Colonic mucosa (tissue), 4 donors: Measurements from ENCODE around the gene KLHL2. TPM values are rescaled to one million over a fixed set of nuclear protein-coding genes. Genes with fewer than 3 reads are reported as not detected.
"Not testable (repeated sequence)": the region's sequence is repeated elsewhere in the genome, so short reads cannot be mapped to it uniquely, and the experiment has no call there.

Source experiments
- DNase-seq: peaks from one replicate; pipeline ENCODE4 v3.0.0-alpha.2; 2020
- H3K27ac ChIP-seq: fragments of 200-600 bp; one replicate; pipeline ENCODE4 v1.8.0; 2021
- H3K27me3 ChIP-seq: fragments of 200-600 bp; one replicate; pipeline ENCODE4 v1.8.0; 2021
- H3K36me3 ChIP-seq: fragments of 200-600 bp; one replicate; pipeline ENCODE4 v1.8.0; 2021
- H3K4me1 ChIP-seq: fragments of 200-600 bp; one replicate; pipeline ENCODE4 v1.8.0; 2021; ENCODE audit warnings: mild to moderate bottlenecking
- H3K4me3 ChIP-seq: fragments of 200-600 bp; one replicate; pipeline ENCODE4 v1.8.0; 2021
- H3K9ac ChIP-seq, 2 donors: one replicate each; pipeline ENCODE4 v1.7.0; 2013; ENCODE audit warnings: control low read depth in 2 of 2, low read depth in 2 of 2, low read length in 2 of 2
- H3K9me3 ChIP-seq: fragments of 200-600 bp; one replicate; pipeline ENCODE4 v1.8.0; 2021
- intact Hi-C: fragments of 100-400 bp; cut with DNase I; formaldehyde crosslinking; loops from one replicate; pipeline ENCODE4 v1.14.1; 2022
- total RNA-seq, 2 donors: library from RNA; stranded (reverse); fragmentation: NEBNext Ultra II Directional in 1 of 2; extraction: Animal tissue kit (Norgen Biotek cat#: 25700) in 1 of 2; gene quantifications; one replicate each; pipeline ENCODE4 v1.2.1, GENCODE V29; 2021
- TF ChIP-seq, protein P1 (sequence below): fragments of 200-600 bp; IDR thresholded peaks from one replicate; pipeline ENCODE4 v1.8.0; 2022; ENCODE audit warnings: antibody characterized with exemption, mild to moderate bottlenecking
- donor health status: healthy.
- donor health status: DM: no; HTN: no; CAD: no.
- donor health status: DM: no; HTN: no; CAD: no.

Gene KLHL2
- total RNA-seq, 2 donors from 2014 or later = 8.6 to 11.1 TPM

- intact Hi-C loops = no loop called here
- H3K36me3 ChIP-seq = no peaks in the 10 kb centered on the region
- no peaks in the 10 kb centered on the region for H3K4me1 ChIP-seq
Measured at GRCh38 chr4:165217325-165217724, 10.0 kb downstream of the KLHL2 start.

DNA sequence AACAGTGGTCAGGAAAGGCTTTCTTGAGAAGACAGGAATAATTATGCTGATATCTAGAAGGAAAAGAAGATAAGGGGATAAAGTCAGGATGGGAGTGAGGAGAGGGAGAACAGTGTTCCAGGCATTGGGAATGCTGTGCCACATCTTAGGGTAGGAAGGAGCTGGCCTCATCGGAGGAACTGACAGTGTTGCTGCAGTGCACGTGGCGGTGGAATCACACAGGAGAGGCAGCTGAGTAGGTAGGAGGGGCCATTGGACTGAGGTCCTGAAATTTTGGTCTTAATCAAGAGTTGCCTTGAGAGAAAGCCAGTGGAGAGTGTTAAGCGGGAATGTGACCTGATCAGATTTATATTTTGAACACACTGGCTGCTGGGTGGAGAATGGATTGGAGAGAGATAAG lies 13.9 kb downstream of the KLHL2 start:
- H3K27me3 ChIP-seq, H3K9me3 ChIP-seq, H3K27ac ChIP-seq, DNase-seq, H3K36me3 ChIP-seq, H3K9ac ChIP-seq, intact Hi-C loops, H3K4me3 ChIP-seq, H3K4me1 ChIP-seq: not testable (repeated sequence)

More at GRCh38 chr4:165217325-165217724, 10.0 kb downstream of the KLHL2 start:
- Histone ChIP-seq H3K27me3 (no peaks in the 10 kb centered on the region), H3K4me3 (no peak overlapping the region), H3K27ac (no peak overlapping the region), H3K9me3 (no peaks in the 10 kb centered on the region), H3K9ac (no peak overlapping the region)
- no peak for DNase-seq
- TF ChIP-seq, protein P1, sequence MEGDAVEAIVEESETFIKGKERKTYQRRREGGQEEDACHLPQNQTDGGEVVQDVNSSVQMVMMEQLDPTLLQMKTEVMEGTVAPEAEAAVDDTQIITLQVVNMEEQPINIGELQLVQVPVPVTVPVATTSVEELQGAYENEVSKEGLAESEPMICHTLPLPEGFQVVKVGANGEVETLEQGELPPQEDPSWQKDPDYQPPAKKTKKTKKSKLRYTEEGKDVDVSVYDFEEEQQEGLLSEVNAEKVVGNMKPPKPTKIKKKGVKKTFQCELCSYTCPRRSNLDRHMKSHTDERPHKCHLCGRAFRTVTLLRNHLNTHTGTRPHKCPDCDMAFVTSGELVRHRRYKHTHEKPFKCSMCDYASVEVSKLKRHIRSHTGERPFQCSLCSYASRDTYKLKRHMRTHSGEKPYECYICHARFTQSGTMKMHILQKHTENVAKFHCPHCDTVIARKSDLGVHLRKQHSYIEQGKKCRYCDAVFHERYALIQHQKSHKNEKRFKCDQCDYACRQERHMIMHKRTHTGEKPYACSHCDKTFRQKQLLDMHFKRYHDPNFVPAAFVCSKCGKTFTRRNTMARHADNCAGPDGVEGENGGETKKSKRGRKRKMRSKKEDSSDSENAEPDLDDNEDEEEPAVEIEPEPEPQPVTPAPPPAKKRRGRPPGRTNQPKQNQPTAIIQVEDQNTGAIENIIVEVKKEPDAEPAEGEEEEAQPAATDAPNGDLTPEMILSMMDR = no peak

DNA sequence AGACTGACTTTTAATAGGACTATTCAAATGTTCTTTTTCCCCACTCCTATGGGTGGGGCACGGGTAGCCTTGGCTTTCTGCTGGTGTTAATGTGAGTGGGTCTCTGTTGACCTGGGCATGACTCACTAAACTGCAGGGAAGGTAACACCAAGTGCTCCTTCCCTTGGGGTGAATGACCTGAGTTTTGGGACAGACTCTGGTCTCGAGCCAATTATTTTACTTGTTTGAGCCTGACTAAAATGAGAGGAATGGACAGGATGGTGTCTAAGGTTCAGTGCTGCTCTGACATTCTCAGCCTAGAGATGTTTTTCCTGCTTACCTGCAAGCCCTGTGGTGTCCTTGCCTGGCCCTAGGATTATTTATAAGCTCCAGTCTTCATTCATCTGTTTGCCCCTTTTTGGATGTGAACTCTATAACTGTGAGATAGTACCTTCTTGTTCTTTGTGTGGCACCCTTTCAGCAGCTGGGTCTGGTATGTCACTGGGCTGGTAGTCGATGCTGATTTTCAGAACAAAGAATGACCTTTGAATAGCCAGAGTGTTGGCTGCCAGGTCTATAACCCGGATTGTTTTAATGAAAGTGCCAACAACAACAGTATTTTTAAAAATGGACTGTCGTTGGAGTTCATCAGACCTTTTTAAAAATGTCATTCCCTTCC lies 14.8 kb downstream of the KLHL2 start:
- DNase-seq, H3K4me1 ChIP-seq, H3K27ac ChIP-seq, intact Hi-C loops, H3K9me3 ChIP-seq, H3K9ac ChIP-seq, H3K27me3 ChIP-seq, H3K36me3 ChIP-seq, H3K4me3 ChIP-seq: not testable (repeated sequence)

DNA sequence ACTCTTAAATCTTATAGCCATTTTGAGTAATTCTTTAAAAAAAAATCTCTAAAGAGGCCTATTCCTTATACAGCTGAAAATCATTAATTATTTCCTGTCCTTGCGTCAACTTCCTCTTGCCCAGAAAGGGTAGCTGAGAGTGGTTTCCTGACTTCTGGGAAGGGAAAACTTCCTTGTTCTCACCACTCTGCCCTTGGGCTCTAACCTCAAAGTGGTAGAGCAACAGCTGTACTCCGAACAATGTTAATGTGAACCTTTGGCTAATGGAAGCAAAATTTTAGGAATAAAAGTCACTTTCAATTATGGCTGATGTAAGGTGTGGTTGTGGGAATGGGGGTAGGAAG lies 15.3 kb downstream of the KLHL2 start:
- intact Hi-C loops = no loop called here
- H3K9me3 ChIP-seq = no peaks in the 10 kb centered on the region
- DNase-seq = no peak
- no peak overlapping the region for H3K9ac ChIP-seq
- H3K27me3 ChIP-seq = no peaks in the 10 kb centered on the region
- no peaks in the 10 kb centered on the region for H3K36me3 ChIP-seq
- no peaks in the 10 kb centered on the region for H3K4me1 ChIP-seq
- H3K4me3 ChIP-seq = no peak overlapping the region
- no peak overlapping the region for H3K27ac ChIP-seq
- TF ChIP-seq, protein P1 = no peak

DNA sequence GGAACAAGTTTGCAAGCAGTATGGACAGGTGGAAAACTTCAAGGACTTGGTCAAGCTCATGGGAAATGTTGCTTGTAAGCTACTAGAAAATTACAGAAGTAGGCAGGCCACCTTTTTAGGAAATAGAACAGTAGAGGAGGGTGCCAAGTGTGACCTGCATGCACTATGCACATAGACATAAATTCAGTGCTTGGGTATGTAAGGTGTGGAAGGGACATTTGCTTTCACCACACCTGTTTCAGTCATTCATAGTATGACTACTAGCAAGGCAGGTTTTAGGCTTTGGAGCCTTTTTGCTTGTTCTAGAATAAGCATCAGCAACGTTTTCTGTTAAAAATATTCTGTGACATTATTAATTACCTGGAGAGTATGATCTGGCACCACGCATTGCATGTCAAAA lies 20.0 kb downstream of the KLHL2 start:
- H3K27ac ChIP-seq, intact Hi-C loops, H3K27me3 ChIP-seq, H3K4me1 ChIP-seq, H3K4me3 ChIP-seq, DNase-seq, H3K36me3 ChIP-seq, H3K9me3 ChIP-seq, H3K9ac ChIP-seq: not testable (repeated sequence)

- H3K27me3 ChIP-seq = not testable (repeated sequence)
Measured at GRCh38 chr4:165229490-165230200, 22.3 kb downstream of the KLHL2 start.

DNA sequence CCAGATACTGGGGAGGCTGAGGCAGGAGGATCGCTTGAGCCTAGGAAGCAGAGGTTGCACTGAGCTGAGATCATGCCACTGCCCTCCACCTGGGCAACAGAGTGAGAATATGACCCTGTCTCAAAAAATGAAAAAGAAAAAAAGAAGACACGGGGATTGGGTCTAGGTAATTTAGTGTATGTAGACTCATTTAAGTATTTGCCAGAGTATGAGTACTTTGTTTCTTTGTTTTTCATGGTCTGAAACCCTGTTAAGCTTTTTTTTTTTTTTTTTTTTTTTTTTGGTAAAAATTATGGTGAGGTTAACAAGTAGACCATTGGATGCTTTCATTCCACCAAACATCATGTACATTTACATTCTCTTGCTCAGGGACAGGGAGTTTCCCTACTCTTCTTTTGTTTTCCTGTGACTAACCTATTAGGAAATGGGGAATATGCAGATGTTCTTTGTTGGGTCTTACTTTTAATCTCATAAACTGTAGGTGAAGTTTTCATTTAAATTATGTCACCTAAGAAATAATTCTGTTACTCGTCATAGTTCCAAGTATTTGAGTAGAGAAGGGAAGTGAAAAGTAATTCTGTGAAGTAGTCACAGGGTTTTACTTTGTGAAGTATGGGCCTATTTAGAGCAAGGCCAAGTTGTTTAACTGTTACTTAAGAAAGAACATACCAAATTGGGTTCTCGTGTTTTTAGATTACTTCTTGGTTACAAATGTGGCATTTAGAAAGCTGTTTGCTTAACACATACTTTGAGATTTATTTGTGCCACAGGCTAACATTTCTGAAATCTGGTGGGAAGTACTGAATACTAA lies 25.5 kb downstream of the KLHL2 start:
- H3K27ac ChIP-seq, H3K4me1 ChIP-seq, H3K9me3 ChIP-seq, intact Hi-C loops, DNase-seq, H3K27me3 ChIP-seq, H3K36me3 ChIP-seq, H3K4me3 ChIP-seq, H3K9ac ChIP-seq: not testable (repeated sequence)

More at GRCh38 chr4:165229490-165230200, 22.3 kb downstream of the KLHL2 start:
- H3K9ac ChIP-seq, H3K36me3 ChIP-seq, H3K4me3 ChIP-seq, H3K4me1 ChIP-seq, intact Hi-C loops, H3K9me3 ChIP-seq, DNase-seq, H3K27ac ChIP-seq: not testable (repeated sequence)
